ENCODE results near the gene ZBTB49. TPM values are rescaled to one million over a fixed set of nuclear protein-coding genes. Genes with fewer than 3 reads are reported as not detected.

ZBTB49 gene
- total and polyA plus RNA-seq, 2 of the 13 experiments (the other 11 are each of a cell fraction or from before 2014, with no cell fraction given), result 3.3 to 4.3 TPM

- TF ChIP-seq UBTF (CRISPR knock-in tag; IDR thresholded peaks at IDR 0.05), result peak; percentile 81
- no peak; the same call in 1 of the 2 replicates for TF ChIP-seq ZNF12 (CRISPR knock-in tag; IDR thresholded peaks at IDR 0.05)
- 0 out of 2 replicates have a peak, but pooled peaks have one; percentile 9 for TF ChIP-seq NR2F2 (IDR thresholded peaks at IDR 0.05; ENCODE audit: borderline replicate concordance, low read depth)
- TF ChIP-seq NFE2L1 (CRISPR knock-in tag; IDR thresholded peaks at IDR 0.05; ENCODE audit: borderline replicate concordance), result no peak
- TF ChIP-seq GATAD1 (CRISPR knock-in tag; IDR thresholded peaks at IDR 0.05), result peak; percentile 98
- peak; percentile 80; the same call in 1 of the 2 replicates for TF ChIP-seq WIZ (CRISPR knock-in tag; IDR thresholded peaks at IDR 0.05)
- TF ChIP-seq ZNF83 (CRISPR knock-in tag; IDR thresholded peaks at IDR 0.05; ENCODE audit: borderline replicate concordance), result no peak
- TF ChIP-seq ZFP36 (IDR thresholded peaks at IDR 0.05; ENCODE audit: borderline replicate concordance, low read depth, low read length, partially characterized antibody), result no peak
- peak; percentile 98 for TF ChIP-seq HOXA3 (CRISPR knock-in tag; IDR thresholded peaks at IDR 0.05)
- TF ChIP-seq ZNF205 (CRISPR knock-in tag; IDR thresholded peaks at IDR 0.05), result peak; percentile 72
- TF ChIP-seq ZNF597 (CRISPR knock-in tag; IDR thresholded peaks at IDR 0.05), result no peak
- TF ChIP-seq SNAPC4 (CRISPR knock-in tag; IDR thresholded peaks at IDR 0.05), result peak; percentile 63; the same call in 1 of the 2 replicates
- TF ChIP-seq GATA4 (IDR thresholded peaks at IDR 0.05; ENCODE audit: borderline replicate concordance, low read depth), result 0 out of 2 replicates have a peak, but pooled peaks have one; percentile 55
- TF ChIP-seq ZNF720 (CRISPR knock-in tag; IDR thresholded peaks at IDR 0.05), result no peak
- TF ChIP-seq MEF2D (CRISPR knock-in tag; IDR thresholded peaks at IDR 0.05), result no peak
- peak; percentile 83 for TF ChIP-seq PHF21A (CRISPR knock-in tag; IDR thresholded peaks at IDR 0.05)
- TF ChIP-seq ZNF660 (CRISPR knock-in tag; IDR thresholded peaks at IDR 0.05; ENCODE audit: borderline replicate concordance, low read depth), result no peak
- TF ChIP-seq RFX5 (IDR thresholded peaks at IDR 0.05; ENCODE audit: low read depth, low read length), result peak; percentile 41; the same call in 1 of the 2 replicates
- TF ChIP-seq TRAFD1 (CRISPR knock-in tag; IDR thresholded peaks at IDR 0.05; ENCODE audit: borderline replicate concordance), result no peak
Measured at GRCh38 chr4:4248029-4248884, 41.8 kb upstream of the ZBTB49 start, which contains the start of gene TMEM128 (continued).
